Mucosa of descending colon (tissue), 3 donors: ENCODE data around the gene LHPP. TPM values are rescaled to one million over a fixed set of nuclear protein-coding genes. Genes with fewer than 3 reads are reported as not detected.
"Not testable (repeated sequence)": the region's sequence is repeated elsewhere in the genome, so short reads cannot be mapped to it uniquely, and the experiment has no call there.

Experiments
- ATAC-seq: fragments of 200-7000 bp; cut with Tn5 transposase; one replicate; pipeline ENCODE4 v1.9.1; 2020; ENCODE audit warnings: mild to moderate bottlenecking, moderate library complexity
- DNase-seq, 3 donors: peaks; one replicate each; pipeline ENCODE4 v3.0.0-alpha.2; 2020
- H3K36me3 ChIP-seq: fragments of 200-600 bp; one replicate; pipeline ENCODE4 v1.8.0; 2021; ENCODE audit warnings: low read depth, mild to moderate bottlenecking
- H3K4me1 ChIP-seq: fragments of 200-600 bp; one replicate; pipeline ENCODE4 v1.8.0; 2021; ENCODE audit warnings: low read depth, mild to moderate bottlenecking
- H3K4me3 ChIP-seq: fragments of 200-600 bp; one replicate; pipeline ENCODE4 v1.8.0; 2021; ENCODE audit warnings: mild to moderate bottlenecking
- H3K9me3 ChIP-seq: fragments of 200-600 bp; one replicate; pipeline ENCODE4 v1.8.0; 2021; ENCODE audit warnings: mild to moderate bottlenecking
- intact Hi-C, 2 donors: fragments of 100-400 bp; cut with DNase I in 1 of 2; cut with micrococcal nuclease in 1 of 2; formaldehyde crosslinking; loops; one replicate each; pipeline versions ENCODE4 v1.11.0 to v1.11.1; 2022; cut with DNase I, micrococcal nuclease
- total RNA-seq, 3 donors: library from RNA; stranded (reverse); fragmentation: NEBNext Ultra II Directional in 2 of 3; extraction: Animal tissue kit (Norgen Biotek cat#: 25700) in 2 of 3; gene quantifications; one replicate each; pipeline versions ENCODE4 v1.2.1 to v1.2.4, GENCODE V29; 2021 to 2023
- TF ChIP-seq, protein P1 (sequence below): fragments of 200-600 bp; IDR thresholded peaks from one replicate; pipeline ENCODE4 v1.8.0; 2022; ENCODE audit warnings: antibody characterized with exemption, mild to moderate bottlenecking
- donor health status: DM: no; HTN: no; CAD: no; lungs with moderate emphysema.
- donor health status: DM: no; HTN: no; CAD: no.
- donor health status: DM: no; HTN: yes; CAD: no.

LHPP gene
- total RNA-seq, 3 donors from 2014 or later: 19.7 to 46.7 (median 26.5) TPM

DNA sequence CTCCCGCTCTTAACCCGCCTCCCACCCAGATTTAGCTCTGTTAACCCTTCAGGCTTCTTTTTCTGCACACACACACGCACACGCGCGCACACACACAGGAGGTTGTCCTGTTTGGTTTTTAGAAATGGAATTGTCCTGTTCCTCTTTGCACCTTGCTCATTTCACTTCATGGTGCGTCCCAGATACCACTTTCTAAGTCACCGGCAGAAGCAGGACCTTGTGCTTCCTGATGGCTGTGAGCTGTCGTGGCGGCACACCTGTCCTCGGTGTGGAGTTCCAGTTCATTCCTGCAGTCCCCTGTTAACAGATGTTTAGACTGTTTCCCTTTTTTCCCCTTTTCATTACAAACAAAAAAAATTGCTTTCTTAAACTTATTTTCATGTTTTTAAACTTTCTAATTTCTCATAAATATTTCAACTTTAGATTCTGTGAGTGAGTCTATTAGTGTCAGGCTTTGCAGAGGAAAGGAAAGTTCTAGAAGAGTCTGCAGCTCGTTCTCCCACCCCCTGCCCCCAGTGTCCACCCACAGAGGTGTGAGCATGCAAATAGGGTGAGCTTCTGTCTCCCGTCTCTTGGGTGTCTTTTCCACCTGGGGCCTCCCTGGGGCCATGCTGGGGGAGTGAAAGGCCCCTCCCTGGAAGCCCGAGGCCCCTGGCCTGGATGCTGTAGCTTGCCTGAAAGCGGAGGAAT, 85.5 kb downstream of the LHPP start:
- H3K4me1 ChIP-seq: no peaks in the 10 kb centered on the region
- no peak overlapping the region for H3K4me3 ChIP-seq
- TF ChIP-seq, protein P1, sequence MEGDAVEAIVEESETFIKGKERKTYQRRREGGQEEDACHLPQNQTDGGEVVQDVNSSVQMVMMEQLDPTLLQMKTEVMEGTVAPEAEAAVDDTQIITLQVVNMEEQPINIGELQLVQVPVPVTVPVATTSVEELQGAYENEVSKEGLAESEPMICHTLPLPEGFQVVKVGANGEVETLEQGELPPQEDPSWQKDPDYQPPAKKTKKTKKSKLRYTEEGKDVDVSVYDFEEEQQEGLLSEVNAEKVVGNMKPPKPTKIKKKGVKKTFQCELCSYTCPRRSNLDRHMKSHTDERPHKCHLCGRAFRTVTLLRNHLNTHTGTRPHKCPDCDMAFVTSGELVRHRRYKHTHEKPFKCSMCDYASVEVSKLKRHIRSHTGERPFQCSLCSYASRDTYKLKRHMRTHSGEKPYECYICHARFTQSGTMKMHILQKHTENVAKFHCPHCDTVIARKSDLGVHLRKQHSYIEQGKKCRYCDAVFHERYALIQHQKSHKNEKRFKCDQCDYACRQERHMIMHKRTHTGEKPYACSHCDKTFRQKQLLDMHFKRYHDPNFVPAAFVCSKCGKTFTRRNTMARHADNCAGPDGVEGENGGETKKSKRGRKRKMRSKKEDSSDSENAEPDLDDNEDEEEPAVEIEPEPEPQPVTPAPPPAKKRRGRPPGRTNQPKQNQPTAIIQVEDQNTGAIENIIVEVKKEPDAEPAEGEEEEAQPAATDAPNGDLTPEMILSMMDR: no peak
- DNase-seq (no peak), ATAC-seq (no peak)
- H3K9me3 ChIP-seq: no peaks in the 10 kb centered on the region
- intact Hi-C loops: no loop called here
- H3K36me3 ChIP-seq: no peaks in the 10 kb centered on the region

DNA sequence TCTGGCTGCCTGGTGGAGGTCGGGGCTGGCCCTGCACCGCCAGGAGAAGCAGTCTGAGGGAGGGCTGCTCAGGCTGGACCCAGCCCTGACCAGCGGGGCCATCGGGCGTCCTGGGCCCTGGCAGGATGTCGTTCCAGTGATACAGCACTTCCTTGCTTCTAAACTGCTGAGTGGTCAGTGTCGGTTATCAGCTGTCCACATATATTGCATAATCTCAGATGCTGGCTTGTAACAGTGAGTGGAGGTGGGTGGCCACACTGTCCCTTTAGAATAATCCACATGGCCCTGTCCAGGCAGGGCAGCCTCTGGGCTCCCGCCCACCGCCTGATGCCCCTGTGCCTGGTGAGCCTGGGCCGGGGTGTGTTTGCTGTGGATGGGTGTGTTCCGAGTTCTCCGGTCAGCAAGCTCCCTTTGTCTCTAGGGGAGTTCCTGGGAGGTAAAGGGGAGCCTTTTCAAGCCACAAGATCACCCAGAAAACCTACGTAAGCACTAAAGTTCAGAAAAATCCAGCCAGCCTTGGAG, 86.1 kb downstream of the LHPP start:
- H3K36me3 ChIP-seq: no peaks in the 10 kb centered on the region
- H3K9me3 ChIP-seq: no peaks in the 10 kb centered on the region
- H3K4me3 ChIP-seq: no peak overlapping the region
- H3K4me1 ChIP-seq: no peaks in the 10 kb centered on the region
- intact Hi-C loops: no loop called here
- DNase-seq: no peak
- no peak for ATAC-seq
- TF ChIP-seq, protein P1: no peak

DNA sequence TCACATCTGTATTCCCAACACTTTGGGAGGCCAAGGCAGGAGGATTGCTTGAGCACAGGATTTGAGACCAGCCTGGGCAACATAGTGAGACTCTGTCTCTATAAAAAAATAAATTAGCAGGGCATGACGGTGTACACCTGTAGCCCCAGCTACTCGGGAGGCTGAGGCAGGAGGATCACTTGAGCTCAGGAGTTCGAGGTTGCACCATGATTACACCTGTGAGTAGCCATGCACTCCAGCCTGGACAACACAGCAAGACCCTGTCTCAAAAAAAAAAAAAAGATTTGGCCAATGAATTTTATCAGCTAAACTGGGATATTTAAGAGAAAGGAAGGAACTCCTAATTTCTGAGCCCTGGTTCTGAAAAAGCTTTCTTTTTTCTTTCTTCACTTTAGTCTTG, 87.5 kb downstream of the LHPP start:
- not testable (repeated sequence) for H3K4me1 ChIP-seq

DNA sequence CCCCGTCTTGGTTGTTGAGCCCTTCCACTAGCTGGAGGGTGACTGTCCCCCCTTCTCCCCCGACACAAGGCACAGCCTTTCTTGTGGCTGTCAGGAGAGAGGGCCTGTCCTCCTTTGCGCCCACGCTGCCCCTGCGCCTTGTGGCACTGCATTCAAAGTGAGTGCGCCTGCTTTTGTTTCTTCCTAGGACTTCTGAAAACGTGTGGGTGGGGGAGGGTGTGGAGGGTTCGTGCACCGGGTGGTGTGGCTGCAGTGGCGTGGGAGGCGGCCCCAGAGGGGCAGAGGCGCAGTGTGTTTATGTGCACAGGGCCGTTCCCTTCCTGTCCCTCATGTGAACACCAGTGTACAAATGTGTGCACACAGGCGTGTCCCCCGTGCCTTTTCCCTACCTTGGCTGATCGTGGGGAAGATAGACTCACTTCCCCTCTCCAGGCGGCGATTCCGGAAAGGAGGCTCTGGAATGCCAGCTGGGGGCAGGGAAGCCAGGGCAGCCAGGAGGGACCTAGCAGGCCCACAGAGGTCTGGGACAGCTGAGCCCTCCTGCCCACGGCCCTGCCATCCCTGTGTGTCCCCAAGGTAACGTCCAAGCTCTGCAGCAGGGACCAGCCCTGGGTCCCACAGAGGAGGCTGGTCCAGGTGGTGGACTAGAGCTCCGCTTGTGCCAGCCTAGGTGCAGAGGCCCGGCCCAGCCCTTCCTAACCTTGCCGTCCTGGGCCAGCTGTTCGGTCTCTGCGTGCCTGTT, 88.8 kb downstream of the LHPP start:
- ATAC-seq (peak; percentile 54), DNase-seq (no peak)
- no peaks in the 10 kb centered on the region for H3K4me1 ChIP-seq
- TF ChIP-seq, protein P1: no peak
- no peaks in the 10 kb centered on the region for H3K36me3 ChIP-seq
- H3K9me3 ChIP-seq: no peaks in the 10 kb centered on the region
- intact Hi-C loops: no loop called here
- no peak overlapping the region for H3K4me3 ChIP-seq

More for the DNA sequence above, 87.5 kb downstream of the LHPP start:
- H3K36me3 ChIP-seq, DNase-seq, H3K9me3 ChIP-seq, ATAC-seq, intact Hi-C loops, H3K4me3 ChIP-seq: not testable (repeated sequence)

DNA sequence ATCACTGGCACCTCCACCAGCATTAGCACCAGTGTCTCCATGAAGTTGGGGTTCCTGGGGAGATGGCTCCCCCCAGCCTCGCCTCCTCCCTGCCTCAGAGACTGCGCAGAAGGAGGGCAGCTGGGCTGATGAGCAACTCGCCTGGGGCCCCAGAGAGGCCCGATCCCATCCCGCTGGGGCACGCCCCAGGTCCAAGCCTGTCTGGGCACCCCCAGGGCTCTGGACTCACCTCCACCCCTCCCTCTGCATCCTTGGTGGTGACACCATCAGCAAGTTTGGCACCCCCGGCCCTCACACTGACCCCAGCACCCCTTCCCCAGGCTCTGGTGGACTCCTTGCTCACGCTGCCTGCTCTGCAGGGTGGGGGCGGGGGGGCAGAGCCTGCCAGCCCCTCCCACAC, 89.5 kb downstream of the LHPP start:
- Histone ChIP-seq H3K4me1 (no peaks in the 10 kb centered on the region), H3K4me3 (no peak overlapping the region), H3K36me3 (no peaks in the 10 kb centered on the region), H3K9me3 (no peaks in the 10 kb centered on the region)
- ATAC-seq (no peak), DNase-seq (no peak)
- intact Hi-C loops: no loop called here
- TF ChIP-seq, protein P1: no peak

DNA sequence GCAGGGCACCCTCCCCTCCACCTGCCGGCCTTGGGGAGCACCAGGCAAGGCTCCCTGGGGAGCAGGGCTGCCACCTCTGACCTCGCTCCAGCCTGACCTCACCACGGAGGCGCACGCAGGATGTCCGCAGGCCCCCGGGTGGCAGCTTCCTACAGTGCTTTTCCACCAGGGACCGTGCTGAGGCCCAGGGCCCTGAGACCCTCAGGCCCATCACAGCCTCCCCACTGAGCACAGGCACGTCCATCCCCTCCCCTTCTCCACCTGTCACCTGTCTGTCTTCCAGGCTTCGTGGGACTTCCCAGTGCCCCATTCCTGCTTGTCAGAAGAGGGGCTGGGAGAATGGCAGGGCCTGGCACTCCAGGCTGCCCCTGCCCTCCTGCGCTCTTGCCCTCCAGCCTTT, 90.1 kb downstream of the LHPP start:
- Histone ChIP-seq H3K9me3 (no peaks in the 10 kb centered on the region), H3K4me1 (no peaks in the 10 kb centered on the region), H3K4me3 (no peak overlapping the region), H3K36me3 (no peaks in the 10 kb centered on the region)
- TF ChIP-seq, protein P1: no peak
- ATAC-seq (no peak), DNase-seq (no peak)
- intact Hi-C loops: no loop called here
